Activated CD4-positive, CD25-positive, alpha-beta regulatory T cell treated with anti-CD3 and anti-CD28 coated beads, Interleukin-2, amount 50 U/mL, for 24 hours (primary cell): ENCODE results near the gene SLC35F6.

Experiments
- ATAC-seq, 2 donors: fragments of 150-1000 bp; cut with Tn5 transposase; one replicate each; pipeline ENCODE4 v1.10.0; 2021; ENCODE audit warnings: mild to moderate bottlenecking in 1 of 2, moderate library complexity in 1 of 2

The SLC35F6 gene

GRCh38 chr2:26764078-26764887, at the start of gene SLC35F6:
Gene SLC35F6 (plus strand): TSS chr2:26764284. CDS start chr2:26764350, 66 bp downstream.
- peak; percentile 94 to 95 for ATAC-seq

GRCh38 chr2:26715528-26716270, 48.4 kb upstream of the SLC35F6 start:
- no peak for ATAC-seq

- ATAC-seq, result no peak
These were observed 47.7 kb upstream of the SLC35F6 start for GRCh38 chr2:26716340-26716739.

GRCh38 chr2:26716769-26717168, 47.3 kb upstream of the SLC35F6 start:
- ATAC-seq, result no peak

GRCh38 chr2:26717362-26717761, 46.7 kb upstream of the SLC35F6 start:
- no peak for ATAC-seq

- ATAC-seq, result no peak
These were observed 45.0 kb upstream of the SLC35F6 start for GRCh38 chr2:26718949-26719686.

- ATAC-seq, result no peak
These were observed 43.6 kb upstream of the SLC35F6 start for GRCh38 chr2:26720322-26721114.

GRCh38 chr2:26721115-26722032, 42.7 kb upstream of the SLC35F6 start:
- no peak for ATAC-seq

GRCh38 chr2:26722328-26722727, 41.8 kb upstream of the SLC35F6 start:
- no peak for ATAC-seq

- ATAC-seq, result no peak
These were observed 41.2 kb upstream of the SLC35F6 start for GRCh38 chr2:26722911-26723310.

GRCh38 chr2:26723475-26723874, 40.6 kb upstream of the SLC35F6 start:
- ATAC-seq, result no peak

- no peak for ATAC-seq
These were observed 39.9 kb upstream of the SLC35F6 start for GRCh38 chr2:26723991-26724750.

GRCh38 chr2:26724784-26725520, 39.1 kb upstream of the SLC35F6 start:
- ATAC-seq, result no peak

- no peak for ATAC-seq
These were observed 38.6 kb upstream of the SLC35F6 start for GRCh38 chr2:26725521-26725820.

- no peak for ATAC-seq
These were observed 37.9 kb upstream of the SLC35F6 start for GRCh38 chr2:26726228-26726627.

- peak; percentile 14 to 42 for ATAC-seq
These were observed 36.2 kb upstream of the SLC35F6 start for GRCh38 chr2:26727641-26728561.

- no peak for ATAC-seq
These were observed 34.8 kb upstream of the SLC35F6 start for GRCh38 chr2:26729311-26729710.

GRCh38 chr2:26730549-26731344, 33.3 kb upstream of the SLC35F6 start:
- ATAC-seq, result no peak
